Bronchial epithelial cell (primary cell): Measurements from ENCODE around the gene KAZN. TPM values are rescaled to one million over a fixed set of nuclear protein-coding genes. Genes with fewer than 3 reads are reported as not detected.

ENCODE experiments used
- DNase-seq: peaks from one replicate; pipeline ENCODE4 v3.0.0-alpha.2; 2010; ENCODE audit warnings: low read depth
- FAIRE-seq: peaks from 2 replicates; lab custom pipeline; 2011; peaks lifted over from hg19 to GRCh38; lab: Jason Lieb, UNC
- H3K27me3 ChIP-seq: 2 replicates; pipeline ENCODE4 v1.5.1; 2011; ENCODE audit warnings: low read length; ENCODE audit not compliant: control insufficient read depth, insufficient read depth
- H3K36me3 ChIP-seq: 2 replicates; pipeline ENCODE4 v1.5.1; 2011; ENCODE audit warnings: low read length; ENCODE audit not compliant: control insufficient read depth, insufficient read depth
- H3K4me3 ChIP-seq: 2 replicates; pipeline ENCODE4 v1.5.1; 2011; ENCODE audit warnings: mild to moderate bottlenecking, low read depth, low read length, control low read depth
- CTCF ChIP-seq: IDR thresholded peaks from 2 replicates; pipeline ENCODE4 v1.5.1; 2011; ENCODE audit warnings: mild to moderate bottlenecking, moderate library complexity, low read length, control low read depth, inconsistent platforms; ENCODE audit not compliant: insufficient read depth, severe bottlenecking
- total RNA-seq: library from RNA; depleted of rRNA; stranded (reverse); fragments of >200 nt; gene quantifications from 2 replicates; pipeline ENCODE4 v1.2.1, GENCODE V29; 2014

Gene KAZN
- total RNA-seq, 1 donor from 2014 or later: 4.7 TPM

- H3K36me3 ChIP-seq: no peaks in the 10 kb centered on the region
- no peak for DNase-seq
- no peak for FAIRE-seq
- H3K27me3 ChIP-seq: no peaks in the 10 kb centered on the region
- H3K4me3 ChIP-seq: no peak overlapping the region
- TF ChIP-seq CTCF: no peak
These were observed 422.7 kb downstream of the KAZN start for GRCh38 chr1:15020943-15021745.

- TF ChIP-seq CTCF: no peak
- FAIRE-seq (no peak), DNase-seq (no peak)
- Histone ChIP-seq H3K27me3 (no peaks in the 10 kb centered on the region), H3K4me3 (no peak overlapping the region), H3K36me3 (no peaks in the 10 kb centered on the region)
These were observed 423.6 kb downstream of the KAZN start for GRCh38 chr1:15022048-15022447.

GRCh38 chr1:15023205-15023604 lies 424.7 kb downstream of the KAZN start:
- Histone ChIP-seq H3K36me3 (no peaks in the 10 kb centered on the region), H3K27me3 (no peaks in the 10 kb centered on the region), H3K4me3 (no peak overlapping the region)
- FAIRE-seq (no peak), DNase-seq (no peak)
- no peak for TF ChIP-seq CTCF

GRCh38 chr1:15023976-15024375 lies 425.5 kb downstream of the KAZN start:
- DNase-seq: no peak
- no peak for TF ChIP-seq CTCF
- FAIRE-seq: no peak
- no peaks in the 10 kb centered on the region for H3K36me3 ChIP-seq
- H3K27me3 ChIP-seq: no peaks in the 10 kb centered on the region
- H3K4me3 ChIP-seq: no peak overlapping the region

- Histone ChIP-seq H3K4me3 (no peak overlapping the region), H3K36me3 (no peaks in the 10 kb centered on the region), H3K27me3 (no peaks in the 10 kb centered on the region)
- FAIRE-seq (no peak), DNase-seq (no peak)
- TF ChIP-seq CTCF: no peak
These were observed 427.6 kb downstream of the KAZN start for GRCh38 chr1:15026117-15026489.
